Endothelial cell of umbilical vein (primary cell): ENCODE measurements around the gene PRPS1. TPM values are rescaled to one million over a fixed set of nuclear protein-coding genes. Genes with fewer than 3 reads are reported as not detected.

ENCODE experiments used
- BruUV-seq: library from RNA; stranded (reverse); fragments of 400-500 nt; replicated peaks from 2 replicates; lab custom pipeline; 2021; lab: Mats Ljungman, UMichigan
- CTCF ChIA-PET: fragments of 300-600, 350-600 bp; sonication (Branson Sonifier 250); formaldehyde crosslinking; loops from one replicate; lab custom pipeline; 2021; ENCODE audit warnings: antibody characterized with exemption, inconsistent platforms; lab: Charles Lee
- POLR2A ChIA-PET: fragments of 300-600, 350-600 bp; sonication (Branson Sonifier 250); formaldehyde crosslinking; loops from one replicate; lab custom pipeline; 2021; ENCODE audit warnings: antibody characterized with exemption, inconsistent platforms; lab: Charles Lee
- DNase-seq: peaks from one replicate; pipeline ENCODE4 v3.0.0-alpha.2; 2011; ENCODE audit warnings: low read depth, low spot score
- FAIRE-seq: peaks from 2 replicates; lab custom pipeline; 2011; peaks lifted over from hg19 to GRCh38; lab: Jason Lieb, UNC
- H2AFZ ChIP-seq: 2 replicates; pipeline ENCODE4 v1.6.0; 2012; ENCODE audit warnings: low read depth, low read length, control low read depth, inconsistent platforms
- H3K27ac ChIP-seq: 2 replicates; pipeline ENCODE4 v1.5.1; 2011; ENCODE audit warnings: low read depth, mild to moderate bottlenecking, control low read depth, low read length, moderate library complexity; ENCODE audit not compliant: insufficient read depth
- H3K27me3 ChIP-seq, 2 experiments: 2 replicates each; pipeline versions ENCODE4 v1.6.0 to v1.6.1; 2011; ENCODE audit warnings: low read length in 2 of 2, mixed read lengths in 1 of 2; ENCODE audit not compliant: control insufficient read depth in 2 of 2, insufficient read depth in 2 of 2
- H3K36me3 ChIP-seq, 2 experiments: 2 replicates in 1 of 2; 3 replicates in 1 of 2; pipeline ENCODE4 v1.5.1; 2011; ENCODE audit warnings: low read length in 2 of 2, mild to moderate bottlenecking in 1 of 2, moderate library complexity in 1 of 2; ENCODE audit not compliant: control insufficient read depth in 2 of 2, insufficient read depth in 2 of 2; ENCODE audit errors: extremely low read depth in 1 of 2
- H3K4me1 ChIP-seq: 3 replicates; pipeline ENCODE4 v1.5.1; 2011; ENCODE audit warnings: mild to moderate bottlenecking, low read length; ENCODE audit not compliant: control insufficient read depth, insufficient read depth; ENCODE audit errors: extremely low read depth
- H3K4me2 ChIP-seq: 2 replicates; pipeline ENCODE4 v1.6.1; 2011; ENCODE audit warnings: low read length, control low read depth, mixed read lengths; ENCODE audit not compliant: insufficient read depth
- H3K4me3 ChIP-seq, 3 experiments: fragments of 200-600 bp in 1 of 3; sonication (generic), shearing (Covaris generic) in 1 of 3; replicated peaks in 1 of 3; 2 replicates each; pipeline ENCODE4 v1.5.1; 2011 to 2016; ENCODE audit warnings: control low read depth in 3 of 3, low read length in 3 of 3, mild to moderate bottlenecking in 2 of 3, inconsistent platforms in 1 of 3, low read depth in 1 of 3, moderate library complexity in 1 of 3; ENCODE audit not compliant: insufficient read depth in 1 of 3
- H3K79me2 ChIP-seq: 2 replicates; pipeline ENCODE4 v1.6.0; 2012; ENCODE audit warnings: low read length, inconsistent platforms; ENCODE audit not compliant: control insufficient read depth, insufficient read depth
- H3K9ac ChIP-seq: replicated peaks from 2 replicates; pipeline ENCODE3; 2011; ENCODE audit warnings: low read length, control low read depth; ENCODE audit not compliant: insufficient read depth; ENCODE audit errors: extremely low read depth
- H3K9me1 ChIP-seq: replicated peaks from 3 replicates; pipeline ENCODE4 v1.6.0; 2011; ENCODE audit warnings: mild to moderate bottlenecking, low read length; ENCODE audit not compliant: control insufficient read depth, insufficient read depth; ENCODE audit errors: extremely low read depth
- H3K9me3 ChIP-seq: replicated peaks from 2 replicates; pipeline ENCODE4 v1.5.1; 2012; ENCODE audit warnings: low read length, inconsistent platforms; ENCODE audit not compliant: control insufficient read depth, insufficient read depth
- H4K20me1 ChIP-seq: replicated peaks from 2 replicates; pipeline ENCODE3; 2011; ENCODE audit warnings: mild to moderate bottlenecking, low read length; ENCODE audit not compliant: control insufficient read depth, insufficient read depth; ENCODE audit errors: extremely low read depth
- EZH2 ChIP-seq: IDR thresholded peaks from 2 replicates; pipeline ENCODE4 v1.6.1; 2012; ENCODE audit warnings: borderline replicate concordance, low read depth, mild to moderate bottlenecking, moderate library complexity, low read length, inconsistent platforms; ENCODE audit not compliant: severe bottlenecking
- FOS ChIP-seq: IDR thresholded peaks from 2 replicates; pipeline ENCODE4 v1.6.1; 2011; ENCODE audit warnings: mild to moderate bottlenecking, low read length, moderate library complexity, borderline replicate concordance; ENCODE audit not compliant: insufficient read depth
- GATA2 ChIP-seq: IDR thresholded peaks from 2 replicates; pipeline ENCODE4 v1.7.0; 2011; ENCODE audit warnings: low read depth, mild to moderate bottlenecking, moderate library complexity, mixed read lengths, low read length; ENCODE audit not compliant: insufficient read length, insufficient read depth
- JUN ChIP-seq: IDR thresholded peaks from 2 replicates; pipeline ENCODE4 v1.6.1; 2011; ENCODE audit warnings: borderline replicate concordance, low read depth; ENCODE audit not compliant: insufficient read length, insufficient read depth
- MAX ChIP-seq: IDR thresholded peaks from 2 replicates; pipeline ENCODE4 v1.6.1; 2011; ENCODE audit not compliant: insufficient read depth, insufficient read length
- MYC ChIP-seq: IDR thresholded peaks from one replicate; pipeline ENCODE4 v1.6.1; 2011; ENCODE audit warnings: mild to moderate bottlenecking, low read depth, low read length
- POLR2A ChIP-seq: IDR thresholded peaks from 2 replicates; pipeline ENCODE4 v1.6.1; 2012; ENCODE audit warnings: low read depth, mild to moderate bottlenecking, control low read depth, low read length
- POLR2AphosphoS5 ChIP-seq: IDR thresholded peaks from 2 replicates; pipeline ENCODE4 v1.6.1; 2012; ENCODE audit warnings: low read depth, mild to moderate bottlenecking, control low read depth, low read length, moderate library complexity; ENCODE audit not compliant: insufficient read depth
- dilution Hi-C: fragments of 300-500 bp; cut with MboI; formaldehyde crosslinking; loops from one replicate; pipeline ENCODE4 v1.15.0; 2019; ENCODE audit warnings: low sequenced_read_pairs; ENCODE audit not compliant: extremely low pct_ligation_motif_present
- intact Hi-C: fragments of 100-400 bp; cut with micrococcal nuclease; formaldehyde crosslinking; loops from one replicate; pipeline ENCODE4 v1.10.0; 2022
- polyA plus RNA-seq, 4 experiments: library from polyadenylated mRNA; depleted of rRNA in 3 of 4; stranded (reverse) in 3 of 4; unstranded in 1 of 4; fragments of >200 nt; gene quantifications; 2 replicates each; pipeline versions ENCODE4 v1.2.1 to v1.2.3, GENCODE V29; 2011 to 2012; ENCODE audit warnings: missing spikeins in 1 of 4
- total RNA-seq: library from RNA; stranded (reverse); gene quantifications from 2 replicates; pipeline ENCODE4 v1.2.3, GENCODE V29; 2021
- TF ChIP-seq, protein P1 (sequence below), 2 donors: IDR thresholded peaks; 1 replicate in 1 of 2; 2 replicates in 1 of 2; pipeline ENCODE4 v1.5.1; 2011; ENCODE audit warnings: low read length in 2 of 2, mild to moderate bottlenecking in 2 of 2, moderate library complexity in 2 of 2, control low read depth in 1 of 2, inconsistent platforms in 1 of 2, low read depth in 1 of 2; ENCODE audit not compliant: insufficient read depth in 1 of 2; ENCODE audit errors: extremely low read depth in 1 of 2

The PRPS1 gene
- total and polyA plus RNA-seq, 2 donors (not counting 3 experiments of a cell fraction or from before 2014, with no cell fraction given): 30.9 to 36.8 TPM

- peak overlapping the region; percentile 48 for H3K9ac ChIP-seq
- ChIA-PET POLR2A (interaction anchor here (5.7 kb wide), 1 partner anchor 41 kb away, joined by 40 read pairs; no protein-coding TSS in a partner anchor), CTCF (interaction anchor here (1.3 to 6.1 kb wide), 10 partner anchors 11 to 101 kb away, joined by 3 to 142 read pairs (median 13); partner anchors contain the start of genes NCBP2L and TSC22D3)
- dilution Hi-C loops: no loop called here
- peak overlapping the region; percentile 74 for H3K27ac ChIP-seq
- no peaks in the 10 kb centered on the region for H3K9me1 ChIP-seq
- TF ChIP-seq MAX: no peak
- no peak for TF ChIP-seq POLR2A
- TF ChIP-seq JUN: no peak
- no peak for TF ChIP-seq MYC
- TF ChIP-seq EZH2: no peak
- TF ChIP-seq FOS: no peak
- no peak for TF ChIP-seq GATA2
- TF ChIP-seq, protein P1, sequence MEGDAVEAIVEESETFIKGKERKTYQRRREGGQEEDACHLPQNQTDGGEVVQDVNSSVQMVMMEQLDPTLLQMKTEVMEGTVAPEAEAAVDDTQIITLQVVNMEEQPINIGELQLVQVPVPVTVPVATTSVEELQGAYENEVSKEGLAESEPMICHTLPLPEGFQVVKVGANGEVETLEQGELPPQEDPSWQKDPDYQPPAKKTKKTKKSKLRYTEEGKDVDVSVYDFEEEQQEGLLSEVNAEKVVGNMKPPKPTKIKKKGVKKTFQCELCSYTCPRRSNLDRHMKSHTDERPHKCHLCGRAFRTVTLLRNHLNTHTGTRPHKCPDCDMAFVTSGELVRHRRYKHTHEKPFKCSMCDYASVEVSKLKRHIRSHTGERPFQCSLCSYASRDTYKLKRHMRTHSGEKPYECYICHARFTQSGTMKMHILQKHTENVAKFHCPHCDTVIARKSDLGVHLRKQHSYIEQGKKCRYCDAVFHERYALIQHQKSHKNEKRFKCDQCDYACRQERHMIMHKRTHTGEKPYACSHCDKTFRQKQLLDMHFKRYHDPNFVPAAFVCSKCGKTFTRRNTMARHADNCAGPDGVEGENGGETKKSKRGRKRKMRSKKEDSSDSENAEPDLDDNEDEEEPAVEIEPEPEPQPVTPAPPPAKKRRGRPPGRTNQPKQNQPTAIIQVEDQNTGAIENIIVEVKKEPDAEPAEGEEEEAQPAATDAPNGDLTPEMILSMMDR (IDR thresholded peaks at IDR 0.05; ENCODE audit: extremely low read depth in 1 of 2, insufficient read depth in 1 of 2, low read depth in 1 of 2, low read length in 2 of 2): no peak
- TF ChIP-seq POLR2AphosphoS5: no peak
- peaks cover 25% of the 10 kb centered on the region for H3K4me1 ChIP-seq
- peak overlapping the region; percentile 12 for H2AFZ ChIP-seq
- no peaks in the 10 kb centered on the region for H3K36me3 ChIP-seq
- intact Hi-C loops: loop anchor here (2.0 to 5.0 kb wide), 3 partner anchors 58 to 348 kb away; no protein-coding TSS in a partner anchor
- no peak for DNase-seq
- no peak overlapping the region for H3K4me2 ChIP-seq
- H3K79me2 ChIP-seq: peaks cover 4% of the 10 kb centered on the region
- no peaks in the 10 kb centered on the region for H3K27me3 ChIP-seq
- no peaks in the 10 kb centered on the region for H4K20me1 ChIP-seq
- FAIRE-seq: no peak
- BruUV-seq: no TSS peak
- no peaks in the 10 kb centered on the region for H3K9me3 ChIP-seq
- H3K4me3 ChIP-seq: no peak overlapping the region
These were observed 46.4 kb downstream of the PRPS1 start for GRCh38 chrX:107674480-107675364.
